Measurements from ENCODE around the gene DNASE1L1. TPM values are rescaled to one million over a fixed set of nuclear protein-coding genes. Genes with fewer than 3 reads are reported as not detected.

The DNASE1L1 gene
- total RNA-seq, 2 experiments from 2014 or later: 7.9 to 9.0 TPM

- Mint-ChIP-seq H3K4me3 (no peak overlapping the region), H3K4me1 (ENCODE audit: low read depth) (peaks cover 9% of the 10 kb centered on the region), H3K9me3 (no peaks in the 10 kb centered on the region), H3K36me3 (ENCODE audit: low read depth) (peaks cover 14% of the 10 kb centered on the region), H3K27ac (no peak overlapping the region), H3K27me3 (ENCODE audit: low read depth) (no peaks in the 10 kb centered on the region)
- no peak for DNase-seq
- CTCF ChIA-PET: no interaction called here
- intact Hi-C loops (cut with micrococcal nuclease): no loop called here
Measured at GRCh38 chrX:154366666-154367055, 42.4 kb downstream of the DNASE1L1 start.

- CTCF ChIA-PET: no interaction called here
- intact Hi-C loops (cut with micrococcal nuclease): no loop called here
- no peak for DNase-seq
- Mint-ChIP-seq H3K27me3 (ENCODE audit: low read depth) (no peaks in the 10 kb centered on the region), H3K4me1 (ENCODE audit: low read depth) (peaks cover 9% of the 10 kb centered on the region), H3K4me3 (no peak overlapping the region), H3K36me3 (ENCODE audit: low read depth) (peaks cover 14% of the 10 kb centered on the region), H3K9me3 (no peaks in the 10 kb centered on the region), H3K27ac (no peak overlapping the region)
Measured at GRCh38 chrX:154365997-154366665, 42.9 kb downstream of the DNASE1L1 start.

- Mint-ChIP-seq H3K9me3 (no peaks in the 10 kb centered on the region), H3K36me3 (ENCODE audit: low read depth) (peaks cover 15% of the 10 kb centered on the region), H3K27me3 (ENCODE audit: low read depth) (no peaks in the 10 kb centered on the region)
Measured at GRCh38 chrX:154365052-154365600, 43.9 kb downstream of the DNASE1L1 start.

GRCh38 chrX:154363706-154364439 lies 45.2 kb downstream of the DNASE1L1 start:
- intact Hi-C loops (cut with micrococcal nuclease): no loop called here
- Mint-ChIP-seq H3K27me3 (ENCODE audit: low read depth) (no peaks in the 10 kb centered on the region), H3K27ac (no peak overlapping the region), H3K4me1 (ENCODE audit: low read depth) (peaks cover 9% of the 10 kb centered on the region), H3K4me3 (no peak overlapping the region), H3K36me3 (ENCODE audit: low read depth) (peaks cover 12% of the 10 kb centered on the region), H3K9me3 (no peaks in the 10 kb centered on the region)
- no peak for DNase-seq
- CTCF ChIA-PET: no interaction called here

More at GRCh38 chrX:154365052-154365600, 43.9 kb downstream of the DNASE1L1 start:
- no peak overlapping the region for H3K4me3 Mint-ChIP-seq
- peak overlapping the region; percentile 30 for H3K27ac Mint-ChIP-seq
- CTCF ChIA-PET: no interaction called here
- H3K4me1 Mint-ChIP-seq (ENCODE audit: low read depth): peaks cover 9% of the 10 kb centered on the region
- intact Hi-C loops (cut with micrococcal nuclease): no loop called here
- DNase-seq: no peak

- Mint-ChIP-seq H3K4me1 (ENCODE audit: low read depth) (peaks cover 5% of the 10 kb centered on the region), H3K27me3 (ENCODE audit: low read depth) (no peaks in the 10 kb centered on the region), H3K36me3 (ENCODE audit: low read depth) (peaks cover 10% of the 10 kb centered on the region), H3K27ac (no peak overlapping the region), H3K9me3 (no peaks in the 10 kb centered on the region), H3K4me3 (no peak overlapping the region)
- intact Hi-C loops (cut with micrococcal nuclease): no loop called here
- no peak for DNase-seq
- CTCF ChIA-PET: interaction anchor here (0.7 to 1.3 kb wide), 2 partner anchors 11 to 20 kb away, joined by 3 to 4 read pairs; no protein-coding TSS in a partner anchor
Measured at GRCh38 chrX:154362085-154362742, 46.8 kb downstream of the DNASE1L1 start.

GRCh38 chrX:154360155-154360713 lies 48.8 kb downstream of the DNASE1L1 start:
- peaks cover 7% of the 10 kb centered on the region for H3K4me1 Mint-ChIP-seq (ENCODE audit: low read depth)
- H3K4me3 Mint-ChIP-seq: no peak overlapping the region
- intact Hi-C loops (cut with micrococcal nuclease): no loop called here
- CTCF ChIA-PET: no interaction called here
- no peaks in the 10 kb centered on the region for H3K27me3 Mint-ChIP-seq (ENCODE audit: low read depth)
- DNase-seq: no peak
- no peak overlapping the region for H3K27ac Mint-ChIP-seq
- peaks cover 13% of the 10 kb centered on the region for H3K36me3 Mint-ChIP-seq (ENCODE audit: low read depth)
- H3K9me3 Mint-ChIP-seq: no peaks in the 10 kb centered on the region

GRCh38 chrX:154359362-154360154 lies 49.5 kb downstream of the DNASE1L1 start:
- Mint-ChIP-seq H3K27ac (no peak overlapping the region), H3K27me3 (ENCODE audit: low read depth) (no peaks in the 10 kb centered on the region), H3K36me3 (ENCODE audit: low read depth) (peaks cover 11% of the 10 kb centered on the region), H3K4me1 (ENCODE audit: low read depth) (peaks cover 7% of the 10 kb centered on the region), H3K4me3 (no peak overlapping the region), H3K9me3 (no peaks in the 10 kb centered on the region)
- CTCF ChIA-PET: no interaction called here
- intact Hi-C loops (cut with micrococcal nuclease): no loop called here
- DNase-seq: no peak

GRCh38 chrX:154358829-154359228 lies 50.2 kb downstream of the DNASE1L1 start:
- peaks cover 7% of the 10 kb centered on the region for H3K4me1 Mint-ChIP-seq (ENCODE audit: low read depth)
- DNase-seq: no peak
- no peak overlapping the region for H3K4me3 Mint-ChIP-seq
- intact Hi-C loops (cut with micrococcal nuclease): no loop called here
- no peaks in the 10 kb centered on the region for H3K9me3 Mint-ChIP-seq
- H3K36me3 Mint-ChIP-seq (ENCODE audit: low read depth): peaks cover 11% of the 10 kb centered on the region
- CTCF ChIA-PET: no interaction called here
- H3K27me3 Mint-ChIP-seq (ENCODE audit: low read depth): no peaks in the 10 kb centered on the region
- peak overlapping the region; percentile 63 for H3K27ac Mint-ChIP-seq

- peaks cover 9% of the 10 kb centered on the region for H3K36me3 Mint-ChIP-seq (ENCODE audit: low read depth)
Measured at GRCh38 chrX:154358011-154358410, 51.0 kb downstream of the DNASE1L1 start.

GRCh38 chrX:154357205-154357604 lies 51.8 kb downstream of the DNASE1L1 start:
- peaks cover 9% of the 10 kb centered on the region for H3K4me1 Mint-ChIP-seq (ENCODE audit: low read depth)
- H3K4me3 Mint-ChIP-seq: no peak overlapping the region
- intact Hi-C loops (cut with micrococcal nuclease): no loop called here
- H3K36me3 Mint-ChIP-seq (ENCODE audit: low read depth): peaks cover 7% of the 10 kb centered on the region
- no peaks in the 10 kb centered on the region for H3K9me3 Mint-ChIP-seq
- CTCF ChIA-PET: no interaction called here
- no peak overlapping the region for H3K27ac Mint-ChIP-seq
- DNase-seq: no peak
- H3K27me3 Mint-ChIP-seq (ENCODE audit: low read depth): no peaks in the 10 kb centered on the region

More at GRCh38 chrX:154358011-154358410, 51.0 kb downstream of the DNASE1L1 start:
- peak overlapping the region; percentile 63 for H3K27ac Mint-ChIP-seq
- CTCF ChIA-PET: no interaction called here
- intact Hi-C loops (cut with micrococcal nuclease): no loop called here
- H3K9me3 Mint-ChIP-seq: no peaks in the 10 kb centered on the region
- no peaks in the 10 kb centered on the region for H3K27me3 Mint-ChIP-seq (ENCODE audit: low read depth)
- H3K4me3 Mint-ChIP-seq: no peak overlapping the region
- peaks cover 10% of the 10 kb centered on the region for H3K4me1 Mint-ChIP-seq (ENCODE audit: low read depth)
- DNase-seq: no peak

- intact Hi-C loops (cut with micrococcal nuclease): no loop called here
- H3K4me1 Mint-ChIP-seq (ENCODE audit: low read depth): peaks cover 12% of the 10 kb centered on the region
- peaks cover 7% of the 10 kb centered on the region for H3K36me3 Mint-ChIP-seq (ENCODE audit: low read depth)
- no peaks in the 10 kb centered on the region for H3K27me3 Mint-ChIP-seq (ENCODE audit: low read depth)
- H3K27ac Mint-ChIP-seq: no peak overlapping the region
- H3K4me3 Mint-ChIP-seq: no peak overlapping the region
- H3K9me3 Mint-ChIP-seq: no peaks in the 10 kb centered on the region
- DNase-seq: no peak
- CTCF ChIA-PET: no interaction called here
Measured at GRCh38 chrX:154356596-154356995, 52.5 kb downstream of the DNASE1L1 start.

GRCh38 chrX:154355776-154356140 lies 53.3 kb downstream of the DNASE1L1 start:
- CTCF ChIA-PET: no interaction called here
- no peaks in the 10 kb centered on the region for H3K27me3 Mint-ChIP-seq (ENCODE audit: low read depth)
- no peaks in the 10 kb centered on the region for H3K9me3 Mint-ChIP-seq
- H3K4me3 Mint-ChIP-seq: no peak overlapping the region
- DNase-seq: no peak
- intact Hi-C loops (cut with micrococcal nuclease): no loop called here
- no peak overlapping the region for H3K27ac Mint-ChIP-seq
- peaks cover 15% of the 10 kb centered on the region for H3K4me1 Mint-ChIP-seq (ENCODE audit: low read depth)
- H3K36me3 Mint-ChIP-seq (ENCODE audit: low read depth): peaks cover 7% of the 10 kb centered on the region

All from activated naive CD4-positive, alpha-beta T cell treated with anti-CD3 and anti-CD28 coated beads for 36 hours (primary cell).